ENCODE data around the gene TMEM38B.

The TMEM38B gene

GRCh38 chr9:105694190-105694847 lies at the start of gene TMEM38B:
TMEM38B (plus strand) TSS chr9:105694541; CDS start chr9:105694661, 120 bp downstream.
- peak; percentile 92 for DNase-seq

GRCh38 chr9:105646879-105647594 lies 47.3 kb upstream of the TMEM38B start:
- no peak for DNase-seq

- DNase-seq, result no peak
These were observed 46.6 kb upstream of the TMEM38B start for GRCh38 chr9:105647595-105648349.

- no peak for DNase-seq
These were observed 42.5 kb upstream of the TMEM38B start for GRCh38 chr9:105651806-105652205.

GRCh38 chr9:105656131-105656921 lies 38.0 kb upstream of the TMEM38B start:
- peak; percentile 83 for DNase-seq

GRCh38 chr9:105658351-105658750 lies 36.0 kb upstream of the TMEM38B start:
- DNase-seq, result no peak

GRCh38 chr9:105661011-105661410 lies 33.3 kb upstream of the TMEM38B start:
- DNase-seq, result no peak

GRCh38 chr9:105662184-105663104 lies 31.9 kb upstream of the TMEM38B start, which contains the start of gene TAL2:
TAL2 (plus strand) TSS chr9:105662457; CDS start chr9:105662497, 40 bp downstream.
- DNase-seq, result no peak

- no peak for DNase-seq
These were observed 30.4 kb upstream of the TMEM38B start for GRCh38 chr9:105663914-105664313.

GRCh38 chr9:105667867-105668266 lies 26.5 kb upstream of the TMEM38B start:
- no peak for DNase-seq

GRCh38 chr9:105670315-105670714 lies 24.0 kb upstream of the TMEM38B start:
- DNase-seq, result no peak

GRCh38 chr9:105670775-105671174 lies 23.6 kb upstream of the TMEM38B start:
- no peak for DNase-seq

- no peak for DNase-seq
These were observed 21.6 kb upstream of the TMEM38B start for GRCh38 chr9:105672711-105673234.

GRCh38 chr9:105673850-105674387 lies 20.4 kb upstream of the TMEM38B start:
- DNase-seq, result no peak

GRCh38 chr9:105676351-105676923 lies 17.9 kb upstream of the TMEM38B start:
- DNase-seq, result no peak

GRCh38 chr9:105678163-105678562 lies 16.2 kb upstream of the TMEM38B start:
- DNase-seq, result no peak

GRCh38 chr9:105678781-105679180 lies 15.6 kb upstream of the TMEM38B start:
- no peak for DNase-seq

- no peak for DNase-seq
These were observed 14.9 kb upstream of the TMEM38B start for GRCh38 chr9:105679257-105680022.

- DNase-seq, result no peak
These were observed 13.0 kb upstream of the TMEM38B start for GRCh38 chr9:105681313-105681712.

GRCh38 chr9:105681724-105682123 lies 12.6 kb upstream of the TMEM38B start:
- DNase-seq, result no peak

Measured in retina (tissue), 1 donor.